K562 (cell line): Measurements from ENCODE around the gene MAST4. TPM values are rescaled to one million over a fixed set of nuclear protein-coding genes. Genes with fewer than 3 reads are reported as not detected.

Experiments
- ATAC-seq: fragments of 200-7000 bp; cut with Tn5 transposase; 3 replicates; pipeline ENCODE4 v1.9.1; 2020; ENCODE audit warnings: moderate library complexity
- BruUV-seq: library from RNA; stranded (reverse); fragments of 400-500 nt; replicated peaks from 2 replicates; lab custom pipeline; 2021; lab: Mats Ljungman, UMichigan
- CTCF ChIA-PET: fragments of 300-600 bp; formaldehyde crosslinking; extraction: SDS; loops from one replicate; lab custom pipeline; 2021; ENCODE audit warnings: low intra/inter-chr PET ratio; lab: Yijun Ruan, JAX
- POLR2A ChIA-PET: fragments of 300-600, 350-650 bp; sonication (Branson Sonifier 250); formaldehyde crosslinking; extraction: SDS; loops from one replicate; lab custom pipeline; 2021; ENCODE audit warnings: antibody characterized with exemption, inconsistent platforms; lab: Yijun Ruan, JAX
- DNase-seq, 4 experiments: peaks; one replicate each; pipeline versions ENCODE4 v3.0.0 to v3.0.0-alpha.2; 2011 to 2018; ENCODE audit warnings: low spot score in 3 of 4, mixed read lengths in 3 of 4; ENCODE audit errors: extremely low read depth in 1 of 4
- FAIRE-seq: peaks from 2 replicates; lab custom pipeline; 2011; peaks lifted over from hg19 to GRCh38; lab: Jason Lieb, UNC
- H2AFZ ChIP-seq: 2 replicates; pipeline ENCODE4 v1.6.0; 2011; ENCODE audit warnings: low read depth, low read length, control low read depth, inconsistent platforms
- H3K27ac ChIP-seq: fragments of 200-600 bp; 3 replicates; pipeline ENCODE4 v1.8.0; 2011; ENCODE audit warnings: low read depth, mild to moderate bottlenecking, control low read depth, inconsistent platforms, low read length, moderate library complexity, mixed read lengths; ENCODE audit errors: extremely low read depth
- H3K27me3 ChIP-seq, 2 experiments: fragments of 300-600 bp in 1 of 2; 2 replicates in 1 of 2; 3 replicates in 1 of 2; pipeline versions ENCODE4 v1.6.0 to v1.8.0; 2011; ENCODE audit warnings: inconsistent platforms in 2 of 2, low read length in 2 of 2, mild to moderate bottlenecking in 1 of 2, mixed read lengths in 1 of 2, moderate library complexity in 1 of 2; ENCODE audit not compliant: control insufficient read depth in 2 of 2, insufficient read depth in 2 of 2
- H3K36me3 ChIP-seq: fragments of 300-600 bp; 3 replicates; pipeline ENCODE4 v1.8.0; 2011; ENCODE audit warnings: mild to moderate bottlenecking, low read length, inconsistent platforms; ENCODE audit not compliant: control insufficient read depth, insufficient read depth
- H3K4me1 ChIP-seq, 2 experiments: fragments of 200-600 bp in 1 of 2; replicated peaks in 1 of 2; 2 replicates in 1 of 2; 3 replicates in 1 of 2; pipeline versions ENCODE4 v1.5.1 to v1.8.0; 2011; ENCODE audit warnings: inconsistent platforms in 2 of 2, low read length in 2 of 2, mild to moderate bottlenecking in 1 of 2, mixed read lengths in 1 of 2, moderate library complexity in 1 of 2; ENCODE audit not compliant: control insufficient read depth in 2 of 2, insufficient read depth in 2 of 2
- H3K4me2 ChIP-seq: 2 replicates; pipeline ENCODE4 v1.6.1; 2011; ENCODE audit warnings: low read length, control low read depth, inconsistent platforms, mixed read lengths; ENCODE audit not compliant: insufficient read depth
- H3K4me3 ChIP-seq: fragments of 200-600 bp; sonication (generic), shearing (Covaris generic); 2 replicates; pipeline ENCODE4 v1.5.1; 2016; ENCODE audit warnings: control low read depth, inconsistent platforms
- H3K79me2 ChIP-seq: fragments of 200-600 bp; 3 replicates; pipeline ENCODE4 v1.8.0; 2011; ENCODE audit warnings: low read length, inconsistent platforms; ENCODE audit not compliant: control insufficient read depth, insufficient read depth
- H3K9ac ChIP-seq, 2 experiments: 2 replicates each; pipeline versions ENCODE4 v1.6.0 to v1.6.1; 2011; ENCODE audit warnings: low read depth in 2 of 2, low read length in 2 of 2, control low read depth in 1 of 2, inconsistent platforms in 1 of 2, mild to moderate bottlenecking in 1 of 2, mixed read lengths in 1 of 2; ENCODE audit not compliant: insufficient read depth in 1 of 2
- H3K9me1 ChIP-seq: one replicate; pipeline ENCODE4 v1.6.0; 2011; ENCODE audit warnings: inconsistent platforms, mild to moderate bottlenecking, low read length, moderate library complexity; ENCODE audit not compliant: control insufficient read depth, insufficient read depth
- H3K9me3 ChIP-seq: replicated peaks from 2 replicates; pipeline ENCODE4 v1.5.1; 2011; ENCODE audit warnings: low read depth, low read length, inconsistent platforms; ENCODE audit not compliant: control insufficient read depth, insufficient read depth
- H4K20me1 ChIP-seq: replicated peaks from 2 replicates; pipeline ENCODE4 v1.6.1; 2011; ENCODE audit warnings: low read length, inconsistent platforms, mixed read lengths; ENCODE audit not compliant: control insufficient read depth, insufficient read depth
- CEBPG ChIP-seq, 3 experiments: fragments of 200-800 bp in 1 of 3; sonication (Bioruptor generic) in 1 of 3; sonication (generic) in 1 of 3; formaldehyde crosslinking in 1 of 3; IDR thresholded peaks in 2 of 3; conservative IDR thresholded peaks in 1 of 3; 2 replicates each; pipeline versions ENCODE4 v1.6.1 to v1.8.0; 2016 to 2022; ENCODE audit warnings: missing compliant biosample characterization in 2 of 3, missing genetic modification characterization in 2 of 3, mild to moderate bottlenecking in 1 of 3, missing genetic modification reagents in 1 of 3
- NR2C1 ChIP-seq, 2 experiments: fragments of 450-650 bp; IDR thresholded peaks; 2 replicates each; pipeline ENCODE4 v1.6.1; 2017; ENCODE audit warnings: mild to moderate bottlenecking in 2 of 2, antibody characterized with exemption in 1 of 2, inconsistent platforms in 1 of 2, missing compliant biosample characterization in 1 of 2, missing genetic modification characterization in 1 of 2
- ZNF589 ChIP-seq: fragments of 200-800 bp; sonication (Bioruptor generic); IDR thresholded peaks from 2 replicates; pipeline ENCODE4 v1.6.1; 2016; ENCODE audit warnings: low read depth, missing genetic modification characterization, missing compliant biosample characterization
- ZNF830 ChIP-seq: fragments of 250-450 bp; sonication (Bioruptor Pico); IDR thresholded peaks from 2 replicates; pipeline ENCODE4 v1.5.0; 2021; ENCODE audit warnings: mild to moderate bottlenecking
- WGBS: fragments of 100-300 bp; shearing (Covaris generic); methylation state at CpG from one replicate; pipeline ENCODE4 v1.1.6; 2016; ENCODE audit warnings: low coverage, mixed read lengths; ENCODE audit not compliant: insufficient coverage; ENCODE audit errors: missing lambda C conversion rate; 5-methylcytosine and 5-hydroxymethylcytosine counted together
- in situ Hi-C: fragments of 300-500 bp; cut with MboI; formaldehyde crosslinking; loops from 4 replicates; pipeline ENCODE4 v1.15.0; 2018; ENCODE audit warnings: inconsistent platforms, mixed read lengths
- intact Hi-C: fragments of 100-400 bp; cut with micrococcal nuclease; formaldehyde crosslinking; loops from 2 replicates; pipeline ENCODE4 v1.14.2; 2022
- polyA plus RNA-seq, 8 experiments: library from polyadenylated mRNA; depleted of rRNA in 4 of 8; stranded (reverse) in 5 of 8; unstranded in 3 of 8; fragments of >200 nt; fragmentation: Nextera tagmentation in 2 of 8; fragmentation: Illumina TruSeq in 1 of 8; extraction: Ambion mirVana in 2 of 8; extraction: Trizol in 1 of 8; gene quantifications; 2 replicates each; pipeline versions ENCODE4 v1.2.1 to v1.2.3, GENCODE V29; 2011 to 2014; ENCODE audit warnings: inconsistent platforms in 1 of 8, missing spikeins in 1 of 8
- total RNA-seq, 7 experiments: library from RNA; depleted of rRNA in 6 of 7; stranded (reverse); fragments of >200 nt in 6 of 7; fragmentation: Illumina TruSeq in 2 of 7; extraction: Trizol in 2 of 7; gene quantifications; 2 replicates each; pipeline versions ENCODE4 v1.2.1 to v1.2.3, GENCODE V29; 2011 to 2021; ENCODE audit warnings: low replicate concordance in 1 of 7
- TF ChIP-seq, protein P1 (sequence below), 2 experiments: fragments of 450-650 bp in 1 of 2; sonication (generic) in 1 of 2; formaldehyde crosslinking in 1 of 2; IDR thresholded peaks in 1 of 2; conservative IDR thresholded peaks in 1 of 2; 2 replicates each; pipeline versions ENCODE4 v1.6.1 to v1.8.1; 2016 to 2023; ENCODE audit warnings: mild to moderate bottlenecking in 2 of 2, moderate library complexity in 2 of 2, inconsistent platforms in 1 of 2, missing genetic modification reagents in 1 of 2

MAST4 gene
- total and polyA plus RNA-seq, 9 of the 15 experiments (the other 6 are each of a cell fraction or from before 2014, with no cell fraction given): 0.88 to 10.1 (median 5.2) TPM

DNA sequence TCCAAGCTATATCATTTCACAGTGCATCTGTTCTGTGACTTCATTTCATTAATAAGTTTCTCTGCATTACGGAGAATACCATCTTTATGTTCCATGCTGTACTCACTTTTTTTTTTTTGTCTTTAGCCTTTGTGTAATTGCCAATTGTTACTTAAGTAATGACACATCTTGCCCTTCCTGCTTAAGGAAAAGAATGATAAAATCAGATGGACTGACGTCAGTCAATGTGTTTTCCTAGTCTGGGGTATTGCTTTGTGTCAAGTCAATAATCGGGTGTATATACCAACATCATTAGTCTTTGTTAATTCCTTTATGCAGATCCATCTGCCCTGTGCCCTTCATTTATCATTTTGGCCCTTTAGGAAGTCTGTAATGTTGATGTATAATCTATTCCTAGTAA, 466.9 kb downstream of the MAST4 start (continued):
- TF ChIP-seq CEBPG (CRISPR knock-in tag; IDR thresholded peaks at IDR 0.05): no peak
- TF ChIP-seq CEBPG (tag; conservative IDR thresholded peaks at IDR 0.05 in 1 of 2, IDR thresholded peaks at IDR 0.05 in 1 of 2): 0 out of 4 replicates have a peak, but pooled peaks of 1 of the 2 experiments have one; percentile 14
- TF ChIP-seq, all 486 proteins: peak for 2

DNA sequence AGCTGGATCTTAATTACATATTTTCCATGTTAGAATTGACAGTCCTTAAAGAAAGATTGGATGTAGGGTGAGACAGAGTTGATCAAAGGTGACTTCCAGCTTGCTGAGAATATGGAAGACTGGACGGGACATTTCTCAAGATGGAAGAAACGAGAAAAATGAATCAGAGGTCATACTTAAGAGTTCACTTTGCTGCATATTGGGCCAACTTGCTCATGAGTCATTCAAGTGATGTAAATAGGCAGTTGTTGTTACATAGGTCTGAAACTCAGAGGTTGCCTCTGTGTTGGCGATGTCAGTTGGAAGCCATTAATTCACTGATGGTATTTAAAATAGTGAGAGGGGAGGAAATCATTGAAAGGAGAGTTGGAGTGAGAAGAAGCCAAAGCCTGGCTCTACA, 467.6 kb downstream of the MAST4 start:
- TF ChIP-seq ZNF830 (CRISPR knock-in tag): no peak
- TF ChIP-seq ZNF589 (CRISPR knock-in tag): 0 out of 2 replicates have a peak, but pooled peaks have one; percentile 46
- TF ChIP-seq, protein P1, sequence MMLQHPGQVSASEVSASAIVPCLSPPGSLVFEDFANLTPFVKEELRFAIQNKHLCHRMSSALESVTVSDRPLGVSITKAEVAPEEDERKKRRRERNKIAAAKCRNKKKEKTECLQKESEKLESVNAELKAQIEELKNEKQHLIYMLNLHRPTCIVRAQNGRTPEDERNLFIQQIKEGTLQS (IDR thresholded peaks at IDR 0.05): peak; percentile 50
- TF ChIP-seq, protein P1 (CRISPR knock-in tag; conservative IDR thresholded peaks at IDR 0.05): no peak
- no peak for TF ChIP-seq NR2C1 (IDR thresholded peaks at IDR 0.05)
- peak; percentile 62; the same call in 1 of the 2 replicates for TF ChIP-seq NR2C1 (tag; IDR thresholded peaks at IDR 0.05)
- H3K27me3 ChIP-seq: no peaks in the 10 kb centered on the region
- in situ Hi-C loops (no loop called here), intact Hi-C loops (no loop called here)
- DNase-seq (no peak), ATAC-seq (no peak), FAIRE-seq (no peak)
- no peak overlapping the region for H3K9ac ChIP-seq
- H3K4me2 ChIP-seq: no peak overlapping the region
- no peak overlapping the region for H3K4me3 ChIP-seq
- POLR2A ChIA-PET: no interaction called here
- no peaks in the 10 kb centered on the region for H3K36me3 ChIP-seq
- no peaks in the 10 kb centered on the region for H3K79me2 ChIP-seq
- H4K20me1 ChIP-seq: 0 out of 2 replicates have a peak, but pooled peaks cover 3% of the 10 kb centered on the region
- H2AFZ ChIP-seq: no peak overlapping the region
- BruUV-seq: no TSS peak
- H3K9me1 ChIP-seq: no peaks in the 10 kb centered on the region
- no peak overlapping the region for H3K27ac ChIP-seq
- no peaks in the 10 kb centered on the region for H3K4me1 ChIP-seq
- CTCF ChIA-PET: no interaction called here
- no peaks in the 10 kb centered on the region for H3K9me3 ChIP-seq
- WGBS: 64% methylated on average over 3 of the region's 3 CpGs
